ENCODE measurements around the gene VPS37B. TPM values are rescaled to one million over a fixed set of nuclear protein-coding genes. Genes with fewer than 3 reads are reported as not detected.
"Not testable (repeated sequence)": the region's sequence is repeated elsewhere in the genome, so short reads cannot be mapped to it uniquely, and the experiment has no call there.

VPS37B gene
- polyA plus RNA-seq, 1 experiment: 18.1 TPM

DNA sequence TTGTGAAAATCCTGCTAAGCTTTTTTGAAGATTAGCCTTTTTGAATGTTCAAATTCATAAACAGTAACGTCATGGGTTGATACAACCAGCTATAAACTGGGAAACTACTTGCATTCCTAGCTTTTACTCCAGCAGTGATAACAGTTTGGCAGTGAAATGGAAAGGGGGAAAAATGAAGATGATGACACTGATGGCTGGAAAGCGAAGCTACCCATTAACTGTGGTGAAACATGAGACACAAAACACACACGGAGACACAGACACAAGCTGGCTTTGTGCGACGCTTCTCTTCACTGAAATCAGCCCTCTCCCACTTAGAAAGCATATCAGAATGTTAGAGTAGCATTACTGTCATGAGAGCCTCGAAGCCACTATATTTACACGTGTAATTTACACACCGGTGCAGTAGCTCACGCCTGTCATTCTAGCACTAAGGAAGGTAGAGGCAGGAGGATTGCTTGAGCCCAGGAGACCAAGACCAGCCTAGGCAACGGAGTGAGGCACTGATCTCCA lies 15.7 kb downstream of the VPS37B start:
- CTCF ChIA-PET: interaction anchor here (0.8 to 3.5 kb wide), 8 partner anchors 9 to 62 kb away, joined by 3 to 24 read pairs (median 5); no protein-coding TSS in a partner anchor

DNA sequence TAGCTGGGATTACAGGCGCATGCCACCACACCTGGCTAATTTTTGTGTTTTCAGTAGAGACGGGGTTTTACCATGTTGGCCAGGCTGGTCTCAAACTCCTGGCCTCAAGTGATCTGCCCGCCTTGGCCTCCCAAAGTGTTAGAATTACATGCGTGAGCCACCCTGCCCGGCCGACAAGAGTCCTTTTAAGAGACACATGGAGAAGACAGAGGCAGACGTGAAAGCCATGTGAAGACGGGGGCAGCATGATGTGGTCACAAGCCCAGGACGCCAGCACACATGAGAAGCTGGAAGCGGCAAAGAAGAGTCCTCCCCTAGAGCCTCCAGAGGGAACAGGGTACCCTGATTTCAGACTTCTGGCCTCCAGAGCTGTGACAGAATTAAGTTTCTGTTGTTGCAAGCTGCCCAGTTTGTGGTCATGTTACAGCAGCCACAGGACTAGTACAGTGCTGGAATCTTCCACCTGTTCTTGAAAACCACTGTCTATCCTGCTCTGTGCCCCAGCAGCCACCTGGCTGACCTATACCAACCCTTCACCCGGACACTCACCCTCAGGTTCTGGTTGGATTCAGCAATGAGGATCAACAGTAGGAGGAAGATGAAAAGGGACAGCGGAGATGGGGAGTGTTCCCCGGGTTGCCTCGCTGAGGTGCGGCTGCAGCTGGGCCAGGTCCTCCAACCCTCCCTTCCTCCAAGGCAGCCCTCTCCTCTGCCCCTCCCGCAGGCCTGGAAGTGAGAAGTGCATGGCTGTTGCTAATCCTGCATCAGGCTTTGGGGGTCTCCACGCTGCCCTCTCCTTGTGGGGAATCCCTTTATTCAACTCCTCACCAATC lies 16.9 kb downstream of the VPS37B start:
- Histone ChIP-seq H3K36me3 (ENCODE audit: control insufficient read depth, insufficient read depth, low read length) (no peaks in the 10 kb centered on the region; the same call in 1 of the 2 replicates), H3K4me3 (ENCODE audit: low read depth, low read length) (no peak overlapping the region), H3K27me3 (ENCODE audit: control insufficient read depth, insufficient read depth, low read length) (no peaks in the 10 kb centered on the region)
- ChIA-PET POLR2A (no interaction called here), CTCF (interaction anchor here (1.7 to 1.8 kb wide), 2 partner anchors 15 to 19 kb away, joined by 5 to 7 read pairs; no protein-coding TSS in a partner anchor)
- DNase-seq (ENCODE audit: low read depth): no peak
- TF ChIP-seq, protein P1, sequence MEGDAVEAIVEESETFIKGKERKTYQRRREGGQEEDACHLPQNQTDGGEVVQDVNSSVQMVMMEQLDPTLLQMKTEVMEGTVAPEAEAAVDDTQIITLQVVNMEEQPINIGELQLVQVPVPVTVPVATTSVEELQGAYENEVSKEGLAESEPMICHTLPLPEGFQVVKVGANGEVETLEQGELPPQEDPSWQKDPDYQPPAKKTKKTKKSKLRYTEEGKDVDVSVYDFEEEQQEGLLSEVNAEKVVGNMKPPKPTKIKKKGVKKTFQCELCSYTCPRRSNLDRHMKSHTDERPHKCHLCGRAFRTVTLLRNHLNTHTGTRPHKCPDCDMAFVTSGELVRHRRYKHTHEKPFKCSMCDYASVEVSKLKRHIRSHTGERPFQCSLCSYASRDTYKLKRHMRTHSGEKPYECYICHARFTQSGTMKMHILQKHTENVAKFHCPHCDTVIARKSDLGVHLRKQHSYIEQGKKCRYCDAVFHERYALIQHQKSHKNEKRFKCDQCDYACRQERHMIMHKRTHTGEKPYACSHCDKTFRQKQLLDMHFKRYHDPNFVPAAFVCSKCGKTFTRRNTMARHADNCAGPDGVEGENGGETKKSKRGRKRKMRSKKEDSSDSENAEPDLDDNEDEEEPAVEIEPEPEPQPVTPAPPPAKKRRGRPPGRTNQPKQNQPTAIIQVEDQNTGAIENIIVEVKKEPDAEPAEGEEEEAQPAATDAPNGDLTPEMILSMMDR (IDR thresholded peaks at IDR 0.05; ENCODE audit: insufficient read depth, low read depth, low read length): no peak

More for the DNA sequence above, 15.7 kb downstream of the VPS37B start:
- Histone ChIP-seq H3K36me3 (ENCODE audit: control insufficient read depth, insufficient read depth, low read length) (no peaks in the 10 kb centered on the region; the same call in 1 of the 2 replicates), H3K4me3 (ENCODE audit: low read depth, low read length) (no peak overlapping the region), H3K27me3 (ENCODE audit: control insufficient read depth, insufficient read depth, low read length) (no peaks in the 10 kb centered on the region)
- DNase-seq (ENCODE audit: low read depth): no peak
- TF ChIP-seq, protein P1 (IDR thresholded peaks at IDR 0.05; ENCODE audit: insufficient read depth, low read depth, low read length): no peak
- POLR2A ChIA-PET: interaction anchor here (0.6 kb wide), 1 partner anchor 12 kb away, joined by 3 read pairs; no protein-coding TSS in a partner anchor

DNA sequence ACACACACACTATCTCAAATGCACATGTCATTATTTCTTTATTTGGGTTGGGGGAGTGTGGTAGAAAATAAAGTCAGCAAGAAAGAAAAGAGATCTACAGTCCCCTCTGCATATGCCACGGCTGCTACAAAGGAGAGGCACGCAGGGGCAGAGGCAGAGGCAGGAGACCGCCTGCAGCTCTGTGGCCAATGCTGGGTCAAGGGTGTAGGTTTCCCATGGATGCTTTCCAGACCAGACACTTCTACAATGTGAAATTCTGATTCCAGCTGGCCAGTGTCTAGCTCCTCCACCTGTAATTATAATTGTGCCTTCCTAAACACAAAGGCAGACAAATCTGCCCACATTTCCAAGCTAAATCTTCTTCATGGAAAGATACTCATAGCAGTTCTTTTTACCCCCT lies 19.2 kb downstream of the VPS37B start:
- Histone ChIP-seq H3K36me3 (ENCODE audit: control insufficient read depth, insufficient read depth, low read length) (no peaks in the 10 kb centered on the region; the same call in 1 of the 2 replicates), H3K4me3 (ENCODE audit: low read depth, low read length) (no peak overlapping the region), H3K27me3 (ENCODE audit: control insufficient read depth, insufficient read depth, low read length) (no peaks in the 10 kb centered on the region)
- DNase-seq (ENCODE audit: low read depth): no peak
- ChIA-PET CTCF (interaction anchor here (0.9 to 1.1 kb wide), 2 partner anchors 17 to 72 kb away, joined by 3 read pairs; no protein-coding TSS in a partner anchor), POLR2A (no interaction called here)
- TF ChIP-seq, protein P1 (IDR thresholded peaks at IDR 0.05; ENCODE audit: insufficient read depth, low read depth, low read length): no peak

DNA sequence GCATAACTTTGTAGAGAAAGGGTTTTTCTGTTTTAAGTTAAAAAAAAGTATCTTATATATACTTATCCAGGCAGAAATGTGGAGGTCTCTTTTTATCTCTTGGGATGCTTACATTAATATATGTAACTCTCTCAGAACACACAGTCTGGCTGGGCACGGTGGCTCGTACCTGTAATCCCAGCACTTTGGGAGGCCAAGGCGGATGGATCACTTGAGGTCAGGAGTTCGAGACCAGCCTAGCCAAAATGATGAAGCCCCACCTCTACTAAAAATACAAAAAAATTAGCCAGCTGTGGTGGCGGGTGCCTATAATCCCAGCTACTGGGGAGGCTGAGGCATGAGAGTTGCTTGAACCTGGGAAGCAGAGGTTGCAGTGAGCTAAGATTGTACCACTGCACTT lies 19.6 kb downstream of the VPS37B start:
- POLR2A ChIA-PET; DNase-seq (ENCODE audit: low read depth); H3K4me3 ChIP-seq (ENCODE audit: low read depth, low read length); H3K36me3 ChIP-seq (ENCODE audit: control insufficient read depth, insufficient read depth, low read length); H3K27me3 ChIP-seq (ENCODE audit: control insufficient read depth, insufficient read depth, low read length): not testable (repeated sequence)
- CTCF ChIA-PET: interaction anchor here (0.9 kb wide), 1 partner anchor 16 kb away, joined by 3 read pairs; no protein-coding TSS in a partner anchor

DNA sequence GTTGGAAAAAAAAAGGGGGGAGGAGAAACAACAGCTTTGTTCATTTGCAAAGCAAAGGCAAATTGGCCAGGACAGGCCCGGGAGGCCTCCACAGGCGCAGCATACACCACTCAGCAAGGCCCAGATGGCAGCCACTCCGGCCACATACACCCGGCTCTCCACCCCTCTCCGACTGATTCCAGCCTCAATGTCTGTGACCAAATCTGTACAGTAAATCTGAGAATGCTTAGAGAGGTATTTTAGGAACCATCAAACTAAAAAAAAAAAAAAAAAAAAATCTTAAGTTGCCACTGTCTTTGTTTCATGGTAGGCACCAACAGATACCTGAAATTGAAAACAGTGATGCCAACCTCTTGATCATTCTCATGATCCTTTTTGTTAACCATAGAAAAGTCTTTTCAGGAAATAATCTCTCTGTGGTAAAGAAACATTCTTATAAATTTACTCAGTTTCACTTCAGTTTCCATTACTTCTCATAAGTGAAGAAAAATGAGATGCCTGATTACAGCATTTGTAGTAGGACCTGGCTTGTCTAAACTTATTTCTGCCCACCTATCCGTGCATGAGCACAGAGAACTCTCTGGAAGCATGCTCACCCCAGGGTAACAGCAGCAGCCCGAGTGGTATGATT lies 20.2 kb downstream of the VPS37B start:
- TF ChIP-seq, protein P1 (IDR thresholded peaks at IDR 0.05; ENCODE audit: insufficient read depth, low read depth, low read length): no peak
- Histone ChIP-seq H3K27me3 (ENCODE audit: control insufficient read depth, insufficient read depth, low read length) (no peaks in the 10 kb centered on the region), H3K4me3 (ENCODE audit: low read depth, low read length) (no peak overlapping the region), H3K36me3 (ENCODE audit: control insufficient read depth, insufficient read depth, low read length) (no peaks in the 10 kb centered on the region; the same call in 1 of the 2 replicates)
- ChIA-PET CTCF (no interaction called here), POLR2A (no interaction called here)
- no peak for DNase-seq (ENCODE audit: low read depth)
